ENCODE data around the gene IFT52.

The IFT52 gene, protein sequence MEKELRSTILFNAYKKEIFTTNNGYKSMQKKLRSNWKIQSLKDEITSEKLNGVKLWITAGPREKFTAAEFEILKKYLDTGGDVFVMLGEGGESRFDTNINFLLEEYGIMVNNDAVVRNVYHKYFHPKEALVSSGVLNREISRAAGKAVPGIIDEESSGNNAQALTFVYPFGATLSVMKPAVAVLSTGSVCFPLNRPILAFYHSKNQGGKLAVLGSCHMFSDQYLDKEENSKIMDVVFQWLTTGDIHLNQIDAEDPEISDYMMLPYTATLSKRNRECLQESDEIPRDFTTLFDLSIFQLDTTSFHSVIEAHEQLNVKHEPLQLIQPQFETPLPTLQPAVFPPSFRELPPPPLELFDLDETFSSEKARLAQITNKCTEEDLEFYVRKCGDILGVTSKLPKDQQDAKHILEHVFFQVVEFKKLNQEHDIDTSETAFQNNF

DNA sequence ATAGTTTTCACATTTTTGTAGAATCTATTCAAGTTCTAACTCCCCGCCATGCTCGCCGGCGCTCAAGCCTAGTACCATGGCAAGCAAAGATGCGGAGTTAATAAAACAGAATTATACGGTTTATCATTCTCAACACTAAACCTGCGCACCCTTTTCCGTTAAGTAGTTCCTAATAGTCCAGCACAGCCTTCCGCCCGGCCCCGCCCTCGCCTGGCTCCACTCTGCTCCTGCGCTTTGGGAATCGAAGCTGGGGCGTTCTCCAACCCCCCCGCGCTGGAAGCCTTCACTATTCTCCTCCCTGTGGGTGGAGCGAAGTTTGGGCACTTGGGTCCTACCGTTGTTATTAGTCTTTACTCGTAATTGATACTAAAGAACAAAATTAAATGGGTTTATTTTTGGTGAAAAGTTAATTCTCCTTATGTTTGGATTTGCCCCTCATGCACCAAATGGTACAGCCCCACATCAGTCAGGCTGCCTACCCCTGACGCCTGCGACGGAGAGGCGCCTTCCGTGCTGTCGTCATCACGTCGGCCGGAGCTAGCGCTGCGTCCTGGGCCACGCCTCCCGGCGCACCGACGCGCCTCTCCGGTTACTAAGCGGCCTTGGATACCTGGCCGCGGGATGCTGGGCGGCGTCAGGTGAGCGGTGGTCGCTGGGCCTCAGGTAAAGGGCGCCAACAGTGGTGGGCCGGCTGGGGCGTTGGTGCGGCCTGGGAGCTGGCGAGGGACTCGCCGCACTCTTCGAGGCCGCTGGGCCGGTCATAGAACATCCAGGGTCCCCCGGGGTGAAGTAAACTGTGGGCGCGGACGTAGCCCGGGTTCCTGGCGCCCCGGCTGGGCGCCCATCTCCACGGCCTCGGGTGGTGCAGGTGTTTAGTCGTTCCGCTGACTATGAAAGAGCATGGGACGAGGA is at the start of gene IFT52:
IFT52 (plus strand) TSS at position 546 of the 912 bp plus-strand sequence. CDS start 3,762 bp downstream, outside the sequence.
- DNase-seq (ENCODE audit: low read depth, low spot score), result peak; percentile 97

DNA sequence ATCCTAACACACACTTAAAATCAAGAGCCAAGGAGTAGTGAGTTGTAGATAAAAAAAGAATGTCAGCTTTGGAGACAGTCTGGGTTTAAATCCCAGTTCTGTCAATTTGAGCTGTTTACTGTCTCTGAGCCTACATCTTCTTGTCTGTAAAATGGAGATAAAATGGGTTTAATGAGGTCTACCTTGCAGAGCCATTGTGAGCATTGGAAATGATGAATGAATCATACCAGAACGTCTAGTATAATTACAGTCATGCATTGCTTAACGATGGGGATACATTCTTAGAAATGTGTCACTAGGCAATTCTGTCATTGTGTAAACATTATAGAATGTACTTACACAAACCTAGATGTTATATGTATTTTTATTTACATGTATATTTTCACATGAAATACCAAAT is 49.5 kb upstream of the IFT52 start:
- DNase-seq (ENCODE audit: low read depth, low spot score), result no peak

DNA sequence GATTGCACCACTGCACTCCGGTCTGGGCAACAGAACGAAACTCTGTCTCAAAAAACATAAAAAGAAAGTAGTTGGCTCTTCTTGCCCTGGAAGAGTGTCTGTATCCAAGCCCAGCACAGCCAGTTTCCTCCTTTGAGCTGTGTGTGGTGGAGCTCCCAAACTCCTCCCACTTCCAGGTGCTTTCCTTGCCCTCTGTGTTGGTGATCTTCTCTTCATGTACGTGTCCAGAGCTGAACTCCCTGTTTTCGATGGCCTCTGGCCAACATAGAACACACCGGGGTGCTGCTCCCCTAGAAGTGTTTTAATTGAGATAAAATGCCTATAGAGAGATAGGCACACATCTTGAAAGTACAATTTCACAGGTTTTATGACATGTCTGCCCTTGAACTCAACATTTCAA is 48.6 kb upstream of the IFT52 start:
- DNase-seq (ENCODE audit: low read depth, low spot score), result no peak

DNA sequence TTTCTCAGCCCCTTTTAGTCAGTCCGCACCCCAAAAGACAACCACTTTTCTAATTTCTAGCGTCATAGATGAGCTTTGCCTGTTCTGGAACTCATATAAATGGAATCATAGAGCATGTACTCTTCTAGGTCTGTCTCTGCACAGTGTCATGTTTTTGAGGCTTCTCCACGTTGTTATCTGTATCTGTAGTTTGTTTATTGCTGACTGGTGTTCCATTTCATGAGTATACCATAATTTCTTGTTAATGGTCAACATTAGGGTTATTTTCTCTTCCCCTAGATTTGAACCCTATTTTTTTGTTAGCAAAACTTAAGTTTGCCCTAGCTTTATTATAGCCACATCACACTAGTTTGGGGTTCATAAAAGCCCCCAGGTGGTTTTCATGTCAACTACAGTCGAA is 48.1 kb upstream of the IFT52 start:
- DNase-seq (ENCODE audit: low read depth, low spot score), result no peak

DNA sequence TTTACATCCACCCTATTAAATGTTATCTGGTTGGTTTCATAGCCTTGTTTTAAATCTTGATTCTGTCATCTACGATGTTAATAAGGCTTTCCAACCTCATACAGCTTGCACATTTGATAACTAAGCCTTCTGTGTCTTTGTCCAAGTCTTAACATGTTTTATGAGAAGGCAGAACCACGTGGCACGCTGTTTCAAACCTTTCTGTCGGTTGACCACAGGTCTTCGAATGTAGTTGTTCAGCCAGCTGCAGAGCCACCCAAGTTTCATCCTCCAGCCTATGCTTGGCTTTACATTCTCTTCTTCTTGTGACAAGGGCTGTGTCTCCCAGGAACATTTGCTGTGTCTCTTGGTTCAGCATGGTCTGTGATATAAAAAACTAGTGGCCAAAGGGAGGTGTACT is 47.6 kb upstream of the IFT52 start:
- DNase-seq (ENCODE audit: low read depth, low spot score), result no peak

DNA sequence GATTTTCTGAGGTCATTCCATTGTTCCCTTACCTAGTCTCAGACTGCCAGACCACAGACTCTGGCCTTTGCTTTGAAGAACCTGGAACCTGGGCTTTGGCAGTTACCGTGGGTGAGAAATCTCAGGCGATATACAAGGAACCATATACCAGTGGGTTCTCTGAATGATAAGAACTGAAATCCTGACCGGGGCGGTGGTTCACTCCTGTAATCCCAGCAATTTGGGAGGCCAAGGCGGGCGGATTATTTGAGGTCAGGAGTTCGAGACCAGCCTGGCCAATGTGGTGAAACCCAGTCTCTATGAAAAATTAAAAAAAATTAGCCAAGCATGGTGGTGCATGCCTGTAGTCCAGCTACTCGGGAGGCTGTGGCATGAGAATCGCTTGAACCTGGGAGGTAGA is 46.2 kb upstream of the IFT52 start:
- DNase-seq (ENCODE audit: low read depth, low spot score), result no peak

DNA sequence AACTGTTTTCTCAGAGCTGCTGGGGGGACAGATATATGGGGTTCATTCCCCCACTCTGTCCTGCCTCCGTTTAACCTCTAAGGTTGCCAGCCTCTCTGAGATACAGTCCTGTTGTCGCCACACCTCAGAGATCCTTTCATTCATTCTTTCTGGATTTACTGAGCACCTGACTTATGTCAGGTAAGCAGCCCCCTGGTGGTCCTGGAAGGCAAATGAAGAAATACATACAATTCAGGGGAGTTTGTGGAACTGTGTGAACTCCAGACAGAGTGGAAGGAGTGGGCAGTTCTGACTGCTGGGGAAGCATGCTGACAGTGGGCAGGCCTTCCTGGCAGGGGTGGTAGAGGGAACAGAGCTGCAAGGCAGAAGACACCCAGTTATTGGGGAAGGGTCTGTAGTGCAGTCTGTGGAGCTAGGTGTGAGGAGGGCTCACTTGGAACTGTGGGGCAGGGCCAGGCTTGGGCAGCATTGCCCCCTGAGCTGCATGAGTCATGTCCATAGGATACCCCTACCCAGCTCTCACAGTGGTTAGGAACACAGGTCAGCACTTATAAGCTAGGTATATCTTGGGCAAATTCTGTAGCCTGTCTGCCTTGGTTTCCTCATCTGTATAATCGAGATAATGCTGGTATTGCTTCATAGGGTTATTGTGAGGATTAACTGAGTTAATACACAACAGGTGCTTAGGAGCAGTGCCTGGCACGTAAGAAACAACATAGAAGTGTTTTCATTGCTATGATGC is 44.7 kb upstream of the IFT52 start:
- no peak for DNase-seq (ENCODE audit: low read depth, low spot score)

DNA sequence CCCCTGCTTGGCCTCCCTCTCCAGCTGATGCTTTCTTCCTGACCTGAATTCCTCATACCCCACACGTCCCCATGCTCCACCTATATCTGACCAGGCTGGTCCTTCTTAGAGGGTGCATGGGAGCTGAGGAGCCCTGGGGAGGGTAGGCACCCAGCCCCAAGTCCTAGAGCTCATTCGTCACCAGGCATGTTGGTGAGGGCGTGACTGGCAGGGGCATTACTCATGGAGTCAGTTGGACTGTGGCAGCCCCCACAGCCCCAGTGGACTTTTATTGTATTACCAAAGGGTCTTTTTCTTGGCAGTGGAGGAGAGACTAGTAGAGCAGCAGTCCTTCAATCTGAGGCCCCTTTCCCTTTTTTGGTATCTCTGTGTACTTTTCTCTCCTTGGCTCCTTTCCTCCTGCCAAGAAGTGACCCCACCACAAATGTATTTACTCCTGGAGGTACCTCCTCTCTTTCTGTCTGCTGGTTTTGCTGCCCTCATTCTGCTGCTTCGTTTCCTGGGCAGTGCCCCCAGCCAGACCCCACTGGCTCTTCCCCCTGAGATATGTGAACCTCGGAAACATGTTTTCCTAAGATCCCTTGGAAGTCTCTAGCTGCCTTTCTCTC is 42.4 kb upstream of the IFT52 start:
- DNase-seq (ENCODE audit: low read depth, low spot score), result no peak

DNA sequence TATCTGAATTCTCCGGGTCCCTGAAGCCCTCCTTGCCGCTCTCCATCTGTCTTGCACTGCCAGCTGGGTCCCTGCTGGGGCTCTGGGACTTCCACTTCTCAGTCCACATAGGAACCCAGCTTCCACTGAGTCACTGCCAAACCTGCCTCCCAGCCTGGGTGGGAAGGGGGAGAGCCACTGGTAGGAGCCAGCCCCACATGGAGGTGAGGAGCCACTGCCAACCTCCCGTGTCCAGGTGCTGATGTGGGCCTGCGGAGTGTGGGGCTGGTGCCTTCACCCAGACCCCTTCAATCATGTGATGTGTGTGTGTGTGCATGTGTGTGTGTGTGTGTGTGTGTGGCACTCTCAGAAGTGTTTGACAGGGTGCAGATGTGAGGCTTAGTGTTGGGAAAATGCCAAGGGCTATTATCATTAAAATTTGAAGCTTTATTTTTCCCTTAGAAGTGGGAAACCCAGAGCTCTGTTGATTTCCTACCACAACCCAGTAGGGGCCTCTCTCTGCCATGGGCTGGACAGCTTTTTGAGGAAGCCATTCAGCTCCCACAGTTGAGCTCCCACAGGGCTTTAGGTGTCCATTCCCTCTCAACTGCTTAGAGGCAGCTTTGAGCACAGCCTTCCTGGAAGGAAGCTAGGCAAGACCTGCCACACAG is 41.2 kb upstream of the IFT52 start:
- no peak for DNase-seq (ENCODE audit: low read depth, low spot score)

DNA sequence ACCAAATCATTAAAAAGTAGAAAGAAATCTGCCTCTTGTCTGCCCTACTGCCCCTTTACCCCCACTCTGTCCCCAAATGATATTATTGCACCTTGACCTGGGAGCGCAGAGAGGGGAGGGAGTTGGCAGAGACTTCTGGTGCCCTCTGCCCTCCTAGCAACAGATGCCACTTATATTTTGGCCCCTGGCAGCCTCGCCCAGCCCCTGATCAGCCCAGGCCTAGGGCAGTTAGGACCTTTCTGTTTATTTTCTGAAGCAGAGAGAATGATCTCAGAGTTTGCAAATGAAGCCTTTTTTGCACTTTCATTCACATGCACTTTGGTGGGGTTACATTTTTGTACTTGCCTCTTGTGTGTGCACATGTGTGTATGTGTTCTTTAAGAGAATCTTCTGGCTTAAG is 40.3 kb upstream of the IFT52 start:
- DNase-seq (ENCODE audit: low read depth, low spot score), result no peak

DNA sequence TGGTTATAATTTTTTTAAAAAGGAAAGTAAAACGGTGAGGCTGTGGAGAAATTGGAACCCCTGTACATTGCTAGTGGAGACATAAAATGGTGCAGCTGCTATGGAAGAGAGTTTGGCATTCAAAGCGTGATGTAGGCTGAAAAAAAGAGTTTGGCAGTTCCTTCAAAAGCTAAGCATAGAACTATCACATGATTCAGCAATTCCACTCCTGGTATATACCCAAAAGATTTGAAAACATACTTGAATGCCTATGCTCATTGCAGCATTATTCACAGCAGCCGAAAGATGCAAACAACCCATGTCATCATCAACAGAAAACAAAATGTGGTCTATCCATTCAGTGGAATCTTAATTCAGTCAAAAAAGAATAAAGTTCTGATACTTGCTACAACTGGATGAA is 36.4 kb upstream of the IFT52 start:
- no peak for DNase-seq (ENCODE audit: low read depth, low spot score)

DNA sequence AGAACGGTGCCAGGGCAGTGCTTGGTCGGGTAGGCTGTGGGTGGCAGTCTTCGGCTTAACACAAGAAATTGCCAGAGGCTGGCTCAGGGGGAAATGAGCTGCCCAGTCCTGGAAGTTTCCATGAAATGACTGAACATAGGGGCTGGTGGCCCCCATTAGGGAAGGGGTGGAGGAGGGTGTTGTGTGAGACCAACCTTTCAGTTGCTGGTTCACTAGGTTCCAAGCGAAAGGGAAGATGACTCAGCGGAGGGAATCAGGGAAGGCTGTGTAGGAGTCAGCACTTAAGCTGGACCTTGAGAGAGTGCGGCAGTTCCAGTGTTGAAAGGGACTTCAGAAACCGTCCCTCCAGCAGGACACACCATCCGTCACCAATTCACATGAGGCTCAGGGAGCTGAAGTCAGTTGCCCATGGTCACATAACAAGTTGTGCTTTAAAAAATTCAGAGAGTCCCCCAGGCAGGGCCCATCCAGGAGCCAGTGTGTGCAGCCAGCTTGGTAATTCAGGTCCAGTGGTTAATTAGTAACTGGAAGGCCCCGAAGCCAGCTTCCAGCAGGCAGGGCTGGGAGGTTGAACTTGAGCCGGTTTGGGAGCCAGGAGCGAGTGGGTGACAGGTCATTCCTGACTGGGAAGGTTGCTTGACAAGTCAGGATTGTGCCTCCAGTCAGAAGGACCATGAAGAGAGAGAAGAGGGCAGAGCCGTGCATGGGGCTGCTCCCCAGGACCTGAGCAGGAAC is 32.2 kb upstream of the IFT52 start, which contains the start of gene SGK2:
SGK2 (plus strand) TSS at position 616 of the 735 bp plus-strand sequence. CDS start 7,469 bp downstream, outside the sequence.
- DNase-seq (ENCODE audit: low read depth, low spot score), result peak; percentile 50

DNA sequence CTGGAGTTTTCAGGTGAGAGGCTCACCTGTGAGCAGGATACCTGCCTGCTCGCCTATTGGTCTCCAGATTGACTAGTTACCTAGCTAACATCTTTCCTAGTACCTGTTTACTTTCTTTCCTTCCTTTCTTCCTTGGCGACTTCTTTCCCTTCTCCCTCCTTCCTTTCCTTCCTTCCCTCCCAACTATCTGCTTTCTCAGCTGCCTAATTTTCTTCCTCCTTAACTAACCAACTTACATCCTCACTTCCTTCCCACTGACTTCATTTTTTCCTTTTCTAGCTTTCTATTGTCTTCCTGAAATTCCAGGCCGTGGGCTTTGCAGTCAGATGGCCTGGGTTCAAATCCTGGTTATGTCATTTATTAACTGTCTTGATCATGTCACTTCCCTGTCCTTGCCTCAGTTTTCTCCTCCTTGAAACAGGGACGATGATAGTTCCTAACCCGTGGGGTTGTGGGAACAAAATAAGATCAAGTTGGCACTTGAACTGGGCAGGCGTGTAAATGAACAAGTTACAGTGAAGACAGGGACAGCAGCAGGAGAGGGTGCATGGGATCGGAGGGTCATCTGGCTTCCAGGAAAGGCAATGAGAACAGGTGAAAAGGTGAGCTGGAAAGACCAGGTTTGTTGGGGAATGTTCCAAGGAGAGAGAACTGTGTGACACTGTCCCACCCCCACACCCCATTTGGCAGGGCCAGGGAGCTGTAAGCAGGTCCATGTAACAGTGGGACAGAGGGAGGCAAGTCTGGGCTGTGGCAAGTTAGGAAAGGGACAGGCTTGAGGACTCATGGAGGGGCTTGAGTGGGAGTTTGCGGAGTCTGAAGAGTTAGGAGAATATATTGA is 31.4 kb upstream of the IFT52 start:
- DNase-seq (ENCODE audit: low read depth, low spot score), result no peak

DNA sequence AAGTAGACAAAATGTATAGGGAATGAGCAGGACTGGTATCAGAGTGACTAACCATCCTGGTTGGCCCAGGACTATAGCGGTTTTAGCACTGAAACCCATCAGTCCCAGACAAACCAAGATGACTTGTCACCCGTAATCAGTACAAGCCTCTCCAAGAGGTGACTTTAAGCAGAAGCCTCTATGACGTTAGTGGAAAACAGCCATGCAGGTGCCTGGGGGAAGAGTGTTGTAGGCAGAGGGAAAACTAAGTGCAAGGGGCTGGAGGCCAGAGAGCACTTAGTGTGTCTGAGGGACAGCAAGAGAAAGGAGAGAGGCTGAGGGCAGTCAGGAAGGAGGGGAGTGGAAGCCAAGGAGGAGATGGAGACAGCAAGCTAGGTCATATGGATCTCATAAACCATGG is 29.8 kb upstream of the IFT52 start:
- DNase-seq (ENCODE audit: low read depth, low spot score), result no peak

DNA sequence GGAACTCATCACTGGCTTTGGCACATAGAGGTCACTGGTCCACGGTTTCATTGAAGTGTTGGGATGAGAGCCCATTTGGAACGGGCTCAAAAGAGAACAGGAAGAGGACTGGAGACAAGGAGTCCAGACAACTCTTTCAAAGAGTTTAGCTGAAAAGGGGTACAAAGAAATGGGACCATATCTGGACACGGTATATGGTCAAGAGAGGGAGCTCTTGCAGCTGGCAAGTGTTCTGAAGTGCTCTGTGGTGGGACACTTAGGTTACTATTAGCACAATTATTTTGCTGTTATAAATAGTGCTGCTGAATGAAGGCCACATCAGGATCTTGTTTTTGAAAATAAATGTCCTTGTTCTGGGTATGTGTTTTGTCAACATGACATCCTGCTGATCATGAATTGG is 27.3 kb upstream of the IFT52 start:
- no peak for DNase-seq (ENCODE audit: low read depth, low spot score)

DNA sequence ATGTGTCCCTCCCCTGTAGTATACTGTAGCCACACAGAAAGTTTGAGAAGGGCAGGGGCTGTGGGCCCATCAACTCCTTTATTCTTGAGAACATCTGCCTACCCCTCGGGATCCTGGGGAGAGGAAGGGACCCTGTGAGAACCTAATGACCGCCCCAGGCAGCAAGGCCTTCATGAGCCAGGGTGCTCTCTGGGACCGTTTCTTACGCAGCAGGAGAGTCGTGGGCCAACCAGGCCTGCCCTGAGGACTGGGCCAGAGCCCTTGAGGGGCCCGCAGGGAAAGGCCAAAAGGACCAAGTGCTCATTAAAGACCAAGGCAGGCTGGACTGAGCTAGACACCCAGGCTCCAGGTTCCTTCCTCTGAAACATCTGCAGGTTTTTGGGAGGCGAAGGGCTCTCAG is 26.7 kb upstream of the IFT52 start:
- DNase-seq (ENCODE audit: low read depth, low spot score), result no peak

DNA sequence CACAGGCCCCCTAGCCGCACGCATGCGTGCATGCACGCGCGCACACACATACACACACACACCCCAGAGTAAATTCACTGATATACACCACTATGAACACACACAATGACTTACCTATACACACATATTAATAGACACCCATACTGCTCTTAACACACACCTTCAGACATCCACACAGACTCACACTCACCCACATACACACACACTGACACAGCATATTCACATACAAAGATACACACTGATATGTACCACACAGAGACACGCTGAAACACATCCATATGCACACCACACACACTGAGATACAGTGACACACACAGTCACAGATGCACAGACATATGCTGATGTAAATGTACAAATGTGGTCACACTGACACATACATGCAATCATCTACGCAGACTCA is 26.3 kb upstream of the IFT52 start:
- no peak for DNase-seq (ENCODE audit: low read depth, low spot score)

DNA sequence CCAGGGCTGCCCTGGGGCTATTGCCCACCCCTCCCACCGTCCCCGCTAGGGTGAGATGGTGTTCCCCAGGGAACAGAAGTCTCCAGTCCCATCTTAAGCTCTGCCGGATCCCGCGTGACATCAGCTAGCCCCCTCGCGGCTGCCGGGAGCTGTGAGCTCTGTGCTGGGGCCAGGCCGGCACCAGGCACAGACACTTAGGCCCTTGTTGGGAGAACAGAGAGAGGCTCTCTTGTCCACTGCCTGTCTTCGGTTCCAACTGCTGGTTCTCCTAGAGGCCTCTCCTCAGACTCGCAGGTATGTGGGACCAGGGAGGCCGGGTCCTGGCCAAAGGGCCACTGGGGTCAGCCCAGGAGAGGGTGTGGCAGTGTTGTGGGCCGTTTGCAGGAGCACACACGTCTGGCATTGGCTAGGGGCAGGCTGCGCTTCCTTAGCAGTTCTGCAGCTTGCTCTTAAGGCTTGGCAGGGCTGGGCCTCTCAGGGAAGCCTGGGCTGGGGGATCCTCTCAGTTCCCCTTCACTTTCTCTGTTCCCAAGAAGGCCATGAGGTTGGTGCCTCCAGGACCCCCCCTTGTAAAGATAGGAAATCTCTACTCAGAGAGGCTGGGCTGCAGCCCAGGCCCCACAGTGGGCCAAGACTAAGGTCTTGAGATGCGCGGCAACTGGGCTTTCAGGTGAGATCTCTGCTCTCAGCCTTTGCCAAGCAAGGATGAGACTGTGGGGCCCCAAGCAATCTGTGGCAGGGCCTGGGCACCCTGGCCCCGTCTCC is 25.6 kb upstream of the IFT52 start:
- DNase-seq (ENCODE audit: low read depth, low spot score), result no peak

DNA sequence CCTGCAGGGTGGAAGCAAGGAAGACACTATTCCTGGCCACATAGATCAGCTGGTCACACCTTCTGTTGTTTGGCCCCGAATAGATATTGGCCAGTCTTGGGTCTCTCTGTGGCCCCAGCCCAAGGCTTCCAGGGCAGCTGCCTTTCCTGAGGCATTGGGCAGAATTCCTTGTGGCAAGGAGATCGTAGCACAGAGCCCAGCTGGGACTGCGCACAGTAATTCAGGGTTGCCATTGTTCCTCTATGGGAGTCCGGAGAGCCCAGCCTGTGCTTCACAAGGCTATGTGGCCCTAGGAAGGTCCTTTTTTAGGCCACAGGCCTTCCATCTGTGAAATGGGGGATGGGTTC is 25.0 kb upstream of the IFT52 start:
- DNase-seq (ENCODE audit: low read depth, low spot score), result no peak

Data from astrocyte of the hippocampus (primary cell).